Activated effector memory CD4-positive, alpha-beta T cell treated with Interleukin-2 at 50 U/mL for 16 hours (primary cell): ENCODE measurements around the gene TAL2.
"Not testable (repeated sequence)": the region's sequence is repeated elsewhere in the genome, so short reads cannot be mapped to it uniquely, and the experiment has no call there.

ENCODE experiments used
- DNase-seq: peaks from one replicate; pipeline ENCODE4 v3.0.0-alpha.2; 2020

TAL2 gene

GRCh38 chr9:105676351-105676923, 14.2 kb downstream of the TAL2 start:
- DNase-seq = no peak

- no peak for DNase-seq
Observed at GRCh38 chr9:105678163-105678562, 15.9 kb downstream of the TAL2 start.

DNA sequence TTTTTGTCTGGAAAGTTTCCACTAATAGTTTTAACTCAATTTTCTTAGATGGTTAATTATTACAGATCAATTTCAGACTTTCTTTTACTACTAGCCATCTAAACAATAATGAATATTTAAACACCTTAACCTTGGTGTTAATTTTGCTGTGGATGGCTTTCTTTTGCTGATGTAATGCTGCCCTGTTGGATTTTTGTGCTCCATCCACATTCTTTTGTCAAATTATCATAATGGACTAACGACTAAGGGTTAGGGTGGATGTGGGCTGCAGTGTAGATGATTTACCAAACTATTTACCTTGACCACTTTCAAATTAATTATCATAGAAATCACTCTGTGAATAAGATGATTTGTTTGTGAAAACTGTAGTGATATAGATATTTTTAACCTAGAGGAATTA, 16.5 kb downstream of the TAL2 start:
- DNase-seq = no peak

GRCh38 chr9:105679257-105680022, 17.2 kb downstream of the TAL2 start:
- DNase-seq = no peak

DNA sequence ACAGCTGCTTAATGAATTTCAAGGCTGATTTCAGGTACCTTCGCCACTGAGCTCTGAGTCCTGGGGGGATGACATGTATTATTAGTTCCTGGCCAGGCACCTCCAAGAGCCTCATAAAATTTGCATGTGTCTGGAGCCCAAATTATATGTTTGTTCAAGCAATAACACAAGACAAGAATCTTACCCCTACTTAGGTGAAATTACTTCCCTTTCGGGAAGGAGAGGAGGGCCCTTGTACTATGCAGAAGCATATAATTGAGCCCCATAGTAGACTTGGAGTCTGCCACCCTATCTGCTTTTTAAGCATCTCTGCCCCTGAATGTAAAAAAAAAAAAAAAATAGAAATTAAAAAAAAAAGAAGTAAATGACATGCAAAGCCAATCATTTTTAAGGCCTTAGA, 19.1 kb downstream of the TAL2 start:
- DNase-seq = no peak

GRCh38 chr9:105681724-105682123, 19.5 kb downstream of the TAL2 start:
- DNase-seq = no peak

DNA sequence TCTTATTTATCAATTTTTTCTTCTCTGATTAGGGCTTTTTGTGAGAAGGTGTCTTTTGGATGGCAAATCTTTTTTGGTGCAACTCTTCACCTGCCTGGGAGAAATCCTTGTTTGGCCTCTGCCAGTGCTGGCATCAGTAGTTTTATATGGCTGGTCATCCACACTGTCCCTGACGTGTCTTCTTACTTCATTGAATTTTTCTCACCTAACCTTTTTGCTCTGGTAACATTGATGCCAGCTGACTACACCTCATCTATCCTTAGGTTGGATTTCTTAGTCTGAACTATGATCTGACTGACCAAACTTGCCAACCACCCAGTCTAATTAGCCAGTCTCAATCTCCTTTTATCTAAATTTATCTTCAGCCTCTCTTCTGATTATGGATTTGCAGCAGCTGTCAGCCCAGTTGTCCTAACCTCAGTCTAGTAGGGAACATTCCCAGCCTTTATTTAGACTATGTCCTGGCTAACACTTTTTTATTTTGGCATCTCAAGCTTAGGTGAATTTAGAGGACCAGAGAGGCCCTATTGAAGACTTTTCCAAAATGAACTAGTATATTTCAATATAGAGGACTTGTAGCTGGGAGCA, 21.5 kb downstream of the TAL2 start:
- no peak for DNase-seq

GRCh38 chr9:105686936-105687335, 24.7 kb downstream of the TAL2 start:
- DNase-seq = no peak

DNA sequence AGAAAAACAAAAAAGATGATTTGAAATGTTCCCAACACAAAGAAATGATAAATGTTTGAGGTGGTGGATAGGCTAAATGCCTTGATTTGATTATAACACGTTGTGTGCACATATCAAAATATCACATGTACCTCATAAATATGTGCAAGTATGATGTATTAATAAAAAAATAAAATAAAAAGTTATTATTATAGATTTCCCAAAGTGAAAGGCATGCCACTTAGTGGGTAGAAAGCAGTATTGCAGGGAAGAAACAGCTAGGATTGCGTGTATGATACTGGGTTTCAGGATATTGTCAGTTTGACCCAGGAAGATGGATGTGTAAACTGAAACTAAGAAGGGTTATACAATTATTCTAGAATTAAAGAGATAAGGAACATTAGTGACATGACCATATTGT, 28.5 kb downstream of the TAL2 start:
- no peak for DNase-seq

- DNase-seq = no peak
Observed at GRCh38 chr9:105693435-105694189, 31.4 kb downstream of the TAL2 start.

DNA sequence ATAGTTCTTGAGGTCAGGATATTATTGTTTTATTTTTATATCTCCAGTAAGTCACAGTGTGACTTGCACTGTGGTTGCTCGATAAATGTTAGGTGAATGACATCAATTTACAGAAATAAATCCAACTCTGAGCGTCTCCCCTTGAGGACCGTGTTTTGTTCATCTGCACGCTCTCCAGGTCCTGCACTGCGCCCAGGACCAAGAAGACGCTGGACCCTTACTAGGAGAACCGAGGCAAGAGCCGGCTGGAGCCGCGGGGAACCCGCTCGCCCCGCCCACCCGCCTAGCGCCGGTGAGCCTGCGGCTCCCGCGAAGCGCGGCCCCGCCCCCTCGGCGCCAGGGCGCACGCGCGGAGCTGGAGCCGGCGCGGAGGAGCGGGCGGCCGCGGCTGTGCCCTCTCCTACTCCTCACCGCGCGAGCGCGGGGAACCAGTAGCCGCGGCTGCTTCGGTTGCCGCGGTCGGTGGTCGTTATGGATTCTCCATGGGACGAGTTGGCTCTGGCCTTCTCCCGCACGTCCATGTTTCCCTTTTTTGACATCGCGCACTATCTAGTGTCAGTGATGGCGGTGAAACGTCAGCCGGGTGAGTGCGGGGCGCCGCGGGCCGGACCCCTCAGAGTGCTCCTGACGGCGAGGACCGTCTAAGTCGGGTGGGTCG, 32.1 kb downstream of the TAL2 start, which contains the start of gene TMEM38B:
Gene TMEM38B, plus strand, starts transcription at position 352 of the 658 bp plus-strand sequence. Its CDS starts 120 bp downstream, at position 472.
- DNase-seq = peak; percentile 68

DNA sequence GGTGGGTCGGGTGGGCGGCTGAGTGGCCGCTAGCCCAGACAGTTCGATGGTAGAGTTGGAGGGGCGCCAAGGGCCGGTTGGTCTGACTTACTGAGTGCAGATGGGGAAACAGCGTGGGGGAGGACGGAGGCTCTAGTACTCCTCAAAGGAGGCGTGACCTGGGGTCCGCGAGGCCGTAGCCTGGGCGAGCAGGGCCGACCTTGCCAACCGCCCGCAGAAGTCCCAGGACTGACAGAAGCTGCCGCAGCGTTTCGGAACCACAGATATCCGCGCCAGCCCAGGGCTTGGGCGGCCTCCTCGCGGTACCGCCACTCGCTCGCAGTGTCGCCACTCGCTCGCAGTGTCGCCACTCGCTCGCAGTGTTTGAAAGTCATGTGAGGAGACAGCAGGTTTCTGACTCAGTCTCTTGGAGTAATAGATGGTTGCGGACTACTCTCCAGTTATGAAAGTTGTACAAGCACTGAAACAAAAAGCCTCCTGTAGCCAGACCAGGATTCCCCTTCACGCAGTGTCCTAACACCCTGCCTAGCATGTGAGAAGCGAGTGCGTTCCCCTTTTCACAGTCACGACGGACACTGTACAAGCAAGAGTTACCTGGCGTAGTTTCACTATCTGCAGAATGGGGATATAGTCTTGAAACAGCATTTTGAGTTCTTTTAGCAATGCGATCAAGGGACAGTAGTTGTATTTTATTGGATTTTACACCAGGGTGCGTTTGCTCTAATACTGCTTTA, 32.8 kb downstream of the TAL2 start:
- peak; percentile 36 for DNase-seq

- no peak for DNase-seq
Observed at GRCh38 chr9:105696219-105696793, 34.0 kb downstream of the TAL2 start.

- no peak for DNase-seq
Observed at GRCh38 chr9:105697871-105698270, 35.6 kb downstream of the TAL2 start.

- no peak for DNase-seq
Observed at GRCh38 chr9:105698348-105698870, 36.2 kb downstream of the TAL2 start.

DNA sequence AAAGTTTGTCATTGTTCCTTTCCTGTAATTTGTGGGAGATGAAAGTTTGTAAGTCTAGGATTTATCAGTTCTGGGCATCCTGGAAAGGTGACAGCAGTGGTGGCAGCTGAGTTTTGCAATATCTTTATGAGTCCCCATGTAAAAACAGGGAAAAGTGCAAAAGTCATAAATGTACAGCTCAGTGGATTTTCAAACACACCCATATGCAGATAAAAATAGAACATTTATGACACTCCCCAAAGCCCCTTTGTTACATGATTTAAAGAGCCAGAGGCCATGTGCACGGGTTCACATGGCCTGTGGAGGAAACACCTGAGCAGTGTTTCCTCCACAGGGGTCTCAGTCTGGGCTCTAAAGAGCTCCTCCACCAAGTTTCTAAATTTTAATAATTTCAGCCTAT, 38.4 kb downstream of the TAL2 start:
- DNase-seq = no peak

- no peak for DNase-seq
Observed at GRCh38 chr9:105701145-105701544, 38.9 kb downstream of the TAL2 start.

DNA sequence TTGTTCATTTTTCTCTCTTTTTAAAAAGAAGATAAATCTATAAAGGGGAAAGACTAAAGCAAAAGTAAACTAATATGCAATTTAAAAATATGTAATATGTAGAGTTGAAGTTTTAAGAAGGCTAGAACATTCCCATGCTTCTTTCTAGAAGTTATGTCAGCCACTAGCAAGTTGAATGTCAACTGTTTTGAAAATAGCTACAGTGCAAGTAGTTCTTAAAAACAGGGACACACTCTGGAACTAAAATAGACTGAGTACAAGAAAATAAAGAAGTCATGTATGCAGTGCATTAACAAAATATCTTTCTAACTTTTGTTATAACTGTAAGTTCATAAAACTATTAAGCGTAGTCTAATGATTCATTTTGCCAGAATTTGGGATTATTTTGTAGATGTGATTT, 40.0 kb downstream of the TAL2 start:
- DNase-seq = no peak

- not testable (repeated sequence) for DNase-seq
Observed at GRCh38 chr9:105703638-105704037, 41.4 kb downstream of the TAL2 start.

DNA sequence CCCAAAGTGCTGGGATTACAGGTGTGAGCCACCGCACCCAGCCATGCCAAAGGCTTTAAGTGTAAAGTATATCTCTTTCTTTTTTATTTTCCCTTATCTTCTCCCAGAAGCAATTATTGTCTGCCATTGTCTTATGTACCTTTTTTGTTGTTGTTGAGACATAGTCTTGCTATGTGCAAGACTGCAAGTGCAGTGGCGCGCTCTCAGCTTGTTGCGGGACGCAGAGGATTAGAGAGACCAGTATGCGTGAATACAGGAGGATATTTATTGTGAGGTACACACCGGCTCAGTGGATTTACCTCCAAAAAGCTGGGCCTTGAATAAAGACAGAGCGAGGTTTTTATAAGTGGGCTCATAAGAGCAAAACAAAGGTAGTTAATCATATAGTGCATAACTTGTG, 43.9 kb downstream of the TAL2 start:
- DNase-seq = no peak

GRCh38 chr9:105708405-105708804, 46.1 kb downstream of the TAL2 start:
- DNase-seq = no peak

- DNase-seq = no peak
Observed at GRCh38 chr9:105710638-105711037, 48.4 kb downstream of the TAL2 start.
